ENCODE results near the gene TXNDC5.
"Not testable (repeated sequence)": the region's sequence is repeated elsewhere in the genome, so short reads cannot be mapped to it uniquely, and the experiment has no call there.

TXNDC5 gene

DNA sequence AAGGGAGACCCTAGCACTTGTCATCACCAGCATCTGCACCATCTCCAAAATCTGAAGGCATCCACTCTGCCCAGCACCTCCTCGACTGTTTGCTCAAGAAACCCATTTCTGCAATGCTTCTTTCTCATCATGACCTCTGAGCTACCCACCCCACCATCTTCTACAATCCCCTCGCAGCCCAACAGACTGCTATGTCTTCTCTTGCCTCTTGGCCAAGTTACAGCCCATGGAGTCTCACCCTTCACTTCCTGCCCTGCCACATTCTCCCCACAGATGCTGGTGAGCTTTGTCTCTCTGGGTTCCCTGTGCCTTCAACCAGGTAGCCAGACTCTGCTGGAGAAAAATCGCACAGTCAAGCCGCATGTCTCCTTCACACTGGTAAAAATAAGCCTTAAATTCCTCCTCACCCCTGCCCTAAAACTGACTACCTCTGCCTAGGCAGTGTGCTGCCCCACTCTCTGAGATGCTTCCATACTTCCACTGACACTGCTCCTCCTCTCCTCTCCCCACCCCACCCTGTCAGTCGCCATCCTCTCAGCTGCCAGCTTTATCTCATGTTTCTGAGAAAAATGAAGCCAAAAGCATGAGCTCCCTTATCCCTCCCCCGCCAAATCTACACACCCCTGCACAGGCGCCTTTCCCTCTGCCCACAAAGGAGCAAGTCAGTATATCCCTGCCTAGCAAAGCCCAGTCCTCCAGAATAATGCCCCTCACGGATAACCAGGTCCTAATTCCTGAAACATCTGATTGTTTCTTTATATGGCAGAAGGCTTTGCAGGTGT is 2.3 kb upstream of the TXNDC5 start:
- DNase-seq = no peak

- no peak for DNase-seq
Observed at GRCh38 chr6:7912024-7912423, 1.4 kb upstream of the TXNDC5 start.

DNA sequence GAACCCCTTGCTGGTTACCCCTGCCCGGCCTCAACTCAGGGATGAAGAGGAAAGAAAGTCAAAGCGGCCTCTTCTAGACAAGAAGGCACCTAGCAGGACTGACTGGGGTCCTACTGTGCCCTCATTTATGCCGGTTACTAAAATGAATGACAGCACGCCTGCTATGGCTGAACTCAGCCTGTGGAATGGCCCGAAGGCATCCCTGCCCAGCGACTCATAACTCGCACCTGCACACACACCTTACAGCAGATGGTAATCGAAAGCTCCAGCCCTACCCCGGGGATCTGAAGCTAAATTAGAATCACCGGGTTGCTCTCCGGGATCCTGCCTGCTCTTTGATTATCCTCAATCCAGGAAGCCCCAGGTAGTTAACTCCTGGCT is 747 bp upstream of the TXNDC5 start:
- no peak for DNase-seq

GRCh38 chr6:7910298-7910653 is 312 bp downstream of the TXNDC5 start:
- no peak for DNase-seq

DNA sequence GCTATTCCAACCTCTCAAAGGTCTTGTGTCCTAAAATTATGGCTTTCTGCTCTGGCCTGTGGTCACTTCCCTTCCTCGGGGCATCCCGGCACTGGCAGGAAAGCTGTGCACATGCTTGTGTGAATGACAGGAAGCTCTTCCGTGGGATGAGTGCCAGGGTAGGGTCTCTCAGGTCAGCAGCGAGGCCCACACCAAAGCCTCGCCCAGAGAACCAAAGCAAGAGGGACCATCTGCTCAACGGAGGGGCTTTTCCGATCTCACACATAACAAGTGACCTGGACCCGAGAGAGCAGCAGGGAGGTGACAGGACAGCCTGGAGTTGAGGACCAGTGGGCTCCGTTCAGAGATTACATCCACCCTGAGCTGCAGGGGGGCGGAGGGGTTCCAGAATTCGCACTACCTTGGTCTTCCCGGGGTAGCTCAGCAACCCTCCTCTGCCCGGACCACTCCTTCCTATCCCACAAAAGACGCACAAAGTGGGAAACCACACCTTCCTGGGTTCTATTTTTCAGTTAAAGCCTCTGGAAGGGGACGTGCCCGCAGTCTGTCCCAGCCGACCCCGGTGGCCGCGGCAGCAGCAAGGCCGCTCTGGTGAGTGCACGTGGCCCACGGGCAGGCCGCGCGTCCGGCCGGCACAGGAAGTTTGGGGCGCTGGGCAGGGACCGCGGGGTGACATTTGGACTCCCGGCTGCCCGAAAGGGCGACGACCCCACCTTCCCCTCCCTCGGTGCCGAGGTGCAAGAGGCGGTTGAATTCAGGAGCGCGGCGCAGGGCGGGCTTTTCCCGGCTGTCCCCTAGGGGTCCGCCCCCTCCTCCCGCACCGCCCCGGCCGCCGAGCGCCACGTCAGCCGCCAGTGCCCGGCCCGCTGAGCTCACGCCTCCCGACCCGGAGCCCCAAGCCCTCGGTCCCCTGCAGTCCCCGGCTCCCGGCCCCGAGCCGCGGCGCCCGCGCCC is 988 bp downstream of the TXNDC5 start:
- no peak for DNase-seq

- DNase-seq = no peak
Observed at GRCh38 chr6:7907159-7907558, 3.4 kb downstream of the TXNDC5 start.

DNA sequence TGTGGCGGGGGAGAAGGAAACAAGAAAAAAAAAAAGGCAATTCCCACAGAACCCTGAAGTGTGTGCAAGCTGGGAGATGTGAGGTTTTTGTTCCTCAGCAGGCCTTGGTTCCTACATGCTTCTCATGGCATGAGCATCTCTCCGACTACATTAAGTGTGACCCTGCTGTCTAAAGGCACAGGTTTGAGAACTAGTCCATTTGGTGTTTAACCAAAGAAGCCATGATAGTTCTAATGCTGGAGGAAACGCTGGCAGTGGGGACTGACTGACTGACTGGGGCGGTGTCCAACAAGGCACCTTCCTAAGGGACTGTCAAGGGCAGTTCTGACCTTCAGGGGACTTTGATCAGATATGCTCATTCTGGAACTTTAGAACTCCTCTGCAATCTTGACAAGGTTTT is 3.8 kb downstream of the TXNDC5 start:
- no peak for DNase-seq

- DNase-seq = no peak
Observed at GRCh38 chr6:7905416-7905815, 5.2 kb downstream of the TXNDC5 start.

- DNase-seq = no peak
Observed at GRCh38 chr6:7904654-7905319, 5.8 kb downstream of the TXNDC5 start.

GRCh38 chr6:7903673-7904072 is 6.9 kb downstream of the TXNDC5 start:
- DNase-seq = no peak

GRCh38 chr6:7902867-7903266 is 7.7 kb downstream of the TXNDC5 start:
- no peak for DNase-seq

- DNase-seq = no peak
Observed at GRCh38 chr6:7902221-7902620, 8.4 kb downstream of the TXNDC5 start.

- no peak for DNase-seq
Observed at GRCh38 chr6:7901780-7902179, 8.8 kb downstream of the TXNDC5 start.

DNA sequence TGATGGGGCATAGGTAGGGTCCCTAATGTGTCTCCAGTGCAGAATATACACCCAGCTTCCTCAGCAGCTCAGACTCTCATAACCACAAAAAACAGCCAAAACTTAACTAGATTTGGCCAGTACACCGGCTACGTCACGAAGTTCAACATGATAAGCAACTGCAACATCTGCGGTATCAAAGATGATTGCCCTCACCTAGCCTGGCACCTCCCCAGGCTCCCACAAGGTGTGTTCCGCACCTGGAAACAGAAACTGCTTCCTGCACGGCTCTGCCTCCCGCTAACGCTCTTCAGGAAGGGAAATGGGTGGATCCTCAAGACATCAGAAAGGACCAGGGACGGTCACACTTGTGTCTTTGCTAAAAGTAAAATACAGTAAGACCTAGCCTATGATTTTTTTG is 9.5 kb downstream of the TXNDC5 start:
- no peak for DNase-seq

GRCh38 chr6:7900621-7901020 is 10.0 kb downstream of the TXNDC5 start:
- DNase-seq = no peak

DNA sequence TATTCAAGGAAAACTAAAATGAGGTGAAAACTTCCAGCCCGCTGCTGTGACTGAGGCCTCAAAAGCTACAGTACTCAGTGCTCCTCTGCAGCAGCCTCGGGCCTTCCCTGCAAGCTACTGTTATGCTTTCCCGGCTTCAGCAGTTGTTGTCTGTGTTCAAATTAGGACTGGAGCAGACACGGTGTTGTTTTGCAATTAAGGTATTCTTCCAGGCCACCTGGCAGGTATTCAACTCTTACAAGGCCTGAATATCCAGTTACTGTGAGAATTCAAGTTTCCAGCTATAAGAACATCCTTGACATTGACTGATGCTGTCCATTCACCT is 10.7 kb downstream of the TXNDC5 start:
- no peak for DNase-seq

DNA sequence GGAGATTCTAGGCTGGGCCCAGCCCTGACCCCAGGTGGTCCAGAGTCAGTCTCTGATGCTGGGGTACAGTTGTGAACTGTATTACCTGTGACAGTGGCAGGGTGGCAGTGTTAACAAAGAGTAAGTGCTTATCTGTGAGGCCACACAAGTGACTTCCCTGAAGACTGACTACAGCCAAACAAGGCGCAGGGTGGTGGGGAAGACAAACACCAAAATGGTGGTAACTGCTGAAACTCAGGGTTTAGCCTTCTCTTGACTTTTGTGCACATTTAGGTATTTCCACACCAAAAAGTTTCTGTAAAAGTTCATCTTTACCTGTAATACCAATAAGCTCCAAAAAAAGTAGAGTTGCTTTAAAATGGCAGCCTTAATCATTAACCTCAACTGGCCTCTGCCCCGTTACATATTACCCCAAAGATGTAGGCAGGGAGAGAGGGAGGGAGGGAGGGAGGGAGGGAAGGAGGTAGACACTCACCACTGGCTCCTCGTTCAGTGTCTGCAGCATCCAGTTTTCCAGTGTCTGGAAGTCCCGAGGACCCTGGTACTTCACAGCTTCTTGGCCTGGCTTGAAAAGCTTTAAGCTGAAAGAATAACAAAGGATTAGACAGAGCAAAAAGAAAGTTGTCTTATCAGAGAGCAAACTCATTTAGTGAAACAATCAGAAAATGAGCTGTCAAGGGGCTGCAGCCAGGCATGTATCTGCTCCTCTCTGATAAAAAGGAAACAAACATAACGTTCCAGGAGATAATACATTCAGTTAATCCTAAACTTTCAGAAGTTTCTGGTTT is 11.3 kb downstream of the TXNDC5 start:
- DNase-seq = no peak

GRCh38 chr6:7898193-7898586 is 12.4 kb downstream of the TXNDC5 start:
- not testable (repeated sequence) for DNase-seq

GRCh38 chr6:7897461-7898192 is 13.0 kb downstream of the TXNDC5 start:
- no peak for DNase-seq

DNA sequence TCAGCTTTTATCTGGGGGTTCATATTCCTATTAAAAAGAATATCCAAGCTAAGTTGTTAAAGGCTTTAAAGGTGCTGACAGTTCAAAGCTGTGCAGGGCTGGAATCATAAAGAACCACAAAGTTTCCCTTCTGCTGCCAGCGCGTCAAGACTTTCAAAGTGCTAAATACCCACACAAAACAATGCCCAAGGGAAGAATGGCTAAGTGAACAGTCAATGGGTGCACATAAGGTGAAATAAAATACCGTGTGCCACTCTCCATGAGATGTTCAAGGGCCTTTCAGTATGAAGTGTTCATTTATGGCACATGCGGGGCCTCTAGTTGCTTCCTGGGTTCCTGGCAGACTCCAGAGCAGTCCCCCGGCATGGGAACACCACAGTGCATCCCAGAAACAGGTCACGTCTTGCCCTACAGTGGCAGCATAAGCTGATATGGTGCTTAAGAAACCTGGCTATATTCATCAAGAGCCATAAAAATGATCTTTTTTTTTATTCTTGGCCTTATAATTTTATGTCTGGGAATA is 14.1 kb downstream of the TXNDC5 start:
- DNase-seq = no peak

DNA sequence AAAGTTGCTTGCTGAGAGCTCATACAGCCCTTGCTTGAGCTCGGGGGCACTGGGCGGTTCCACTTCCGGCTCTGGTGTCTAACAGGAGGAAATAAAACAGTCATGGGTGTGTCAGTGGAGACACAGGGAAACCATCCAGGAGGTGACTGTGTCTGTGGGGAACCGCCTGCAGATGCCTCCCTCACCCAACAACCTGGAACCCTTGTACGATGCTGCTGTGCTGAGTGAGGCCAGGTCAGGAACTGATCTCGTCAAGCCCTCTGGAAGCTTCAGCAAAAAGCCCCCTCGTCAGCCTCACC is 15.5 kb downstream of the TXNDC5 start:
- no peak for DNase-seq

Measured in NCI-H446 treated with DMSO at 0.1 percent for 48 hours (cell line).